AG09319 (cell line): Measurements from ENCODE around the gene RBM3.

ENCODE experiments used
- DNase-seq: peaks from one replicate; pipeline ENCODE4 v3.0.0-alpha.2; 2010; ENCODE audit warnings: low read depth; ENCODE audit errors: extremely low read depth
- TF ChIP-seq, protein P1 (sequence below): IDR thresholded peaks from 2 replicates; pipeline ENCODE4 v1.5.1; 2011; ENCODE audit warnings: low read depth, mild to moderate bottlenecking, inconsistent platforms, low read length, moderate library complexity

The RBM3 gene

DNA sequence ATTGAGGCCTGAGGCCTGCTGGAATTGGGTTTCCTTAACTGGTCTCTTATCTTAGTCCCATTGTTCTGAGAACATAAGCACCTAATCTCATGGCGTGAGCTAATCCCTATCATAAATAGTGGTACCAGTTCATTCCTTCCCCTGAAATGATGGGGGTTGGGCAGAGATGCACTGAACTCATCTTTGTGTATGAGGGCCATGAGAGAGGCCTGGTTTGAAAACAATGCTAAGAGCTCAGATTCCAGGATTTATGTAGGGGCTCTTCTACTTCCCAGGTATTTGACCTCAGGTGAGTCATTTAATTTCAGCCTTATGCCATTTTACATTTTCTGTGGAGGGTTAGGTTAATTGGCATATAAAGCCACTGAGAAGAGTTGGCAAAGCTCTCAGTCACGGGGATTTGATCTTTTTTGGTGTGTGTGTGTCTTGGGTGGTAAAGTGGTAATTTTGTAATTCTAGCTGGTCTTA lies 4.4 kb downstream of the RBM3 start:
- TF ChIP-seq, protein P1, sequence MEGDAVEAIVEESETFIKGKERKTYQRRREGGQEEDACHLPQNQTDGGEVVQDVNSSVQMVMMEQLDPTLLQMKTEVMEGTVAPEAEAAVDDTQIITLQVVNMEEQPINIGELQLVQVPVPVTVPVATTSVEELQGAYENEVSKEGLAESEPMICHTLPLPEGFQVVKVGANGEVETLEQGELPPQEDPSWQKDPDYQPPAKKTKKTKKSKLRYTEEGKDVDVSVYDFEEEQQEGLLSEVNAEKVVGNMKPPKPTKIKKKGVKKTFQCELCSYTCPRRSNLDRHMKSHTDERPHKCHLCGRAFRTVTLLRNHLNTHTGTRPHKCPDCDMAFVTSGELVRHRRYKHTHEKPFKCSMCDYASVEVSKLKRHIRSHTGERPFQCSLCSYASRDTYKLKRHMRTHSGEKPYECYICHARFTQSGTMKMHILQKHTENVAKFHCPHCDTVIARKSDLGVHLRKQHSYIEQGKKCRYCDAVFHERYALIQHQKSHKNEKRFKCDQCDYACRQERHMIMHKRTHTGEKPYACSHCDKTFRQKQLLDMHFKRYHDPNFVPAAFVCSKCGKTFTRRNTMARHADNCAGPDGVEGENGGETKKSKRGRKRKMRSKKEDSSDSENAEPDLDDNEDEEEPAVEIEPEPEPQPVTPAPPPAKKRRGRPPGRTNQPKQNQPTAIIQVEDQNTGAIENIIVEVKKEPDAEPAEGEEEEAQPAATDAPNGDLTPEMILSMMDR: no peak
- no peak for DNase-seq

DNA sequence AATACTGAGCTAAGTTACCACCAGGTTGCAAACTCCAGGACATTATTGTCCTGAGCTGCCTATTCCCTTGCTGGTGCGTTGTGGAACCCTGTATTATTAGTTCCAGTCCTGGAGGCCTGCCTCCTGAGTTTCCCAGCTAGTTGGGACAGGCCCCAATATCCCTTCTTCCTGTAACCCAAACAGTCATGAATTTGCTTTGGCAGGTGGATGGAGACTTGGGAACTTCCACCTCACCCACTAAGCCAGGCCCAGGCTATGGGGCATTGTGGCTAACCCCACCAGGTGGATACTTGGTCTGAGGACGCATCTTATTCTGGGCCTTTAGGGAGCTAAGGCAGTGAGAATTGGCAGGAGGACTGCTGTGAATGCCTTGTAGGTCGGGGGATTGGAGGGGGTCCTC lies 5.0 kb downstream of the RBM3 start:
- TF ChIP-seq, protein P1: no peak

DNA sequence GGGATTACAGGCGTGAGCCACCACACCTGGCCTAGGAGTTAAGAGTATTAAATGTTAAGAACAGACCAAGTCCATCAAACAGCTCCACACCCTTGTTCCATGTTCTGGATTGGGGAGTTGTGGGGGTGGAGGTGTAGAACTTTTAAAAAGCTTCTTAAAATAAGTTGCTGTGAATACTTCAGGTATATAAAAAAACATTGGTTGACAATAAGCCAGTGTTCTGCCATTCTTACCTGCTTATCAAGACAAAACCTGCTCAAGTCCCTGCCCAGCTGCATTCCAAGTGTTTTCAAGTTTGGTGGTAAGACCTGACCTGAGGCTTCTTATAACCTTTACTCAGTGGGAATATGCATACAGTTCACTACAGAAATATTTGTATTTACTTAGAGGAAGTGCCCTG lies 6.4 kb downstream of the RBM3 start:
- DNase-seq: no peak
- TF ChIP-seq, protein P1: no peak

More for the DNA sequence above, 5.0 kb downstream of the RBM3 start:
- no peak for DNase-seq

GRCh38 chrX:48584698-48585097 lies 10.4 kb downstream of the RBM3 start:
- TF ChIP-seq, protein P1: no peak
- no peak for DNase-seq

GRCh38 chrX:48589482-48590162 lies 15.3 kb downstream of the RBM3 start:
- DNase-seq: no peak
- TF ChIP-seq, protein P1: no peak

GRCh38 chrX:48590203-48591103 lies 16.2 kb downstream of the RBM3 start:
- TF ChIP-seq, protein P1: no peak
- DNase-seq: no peak

DNA sequence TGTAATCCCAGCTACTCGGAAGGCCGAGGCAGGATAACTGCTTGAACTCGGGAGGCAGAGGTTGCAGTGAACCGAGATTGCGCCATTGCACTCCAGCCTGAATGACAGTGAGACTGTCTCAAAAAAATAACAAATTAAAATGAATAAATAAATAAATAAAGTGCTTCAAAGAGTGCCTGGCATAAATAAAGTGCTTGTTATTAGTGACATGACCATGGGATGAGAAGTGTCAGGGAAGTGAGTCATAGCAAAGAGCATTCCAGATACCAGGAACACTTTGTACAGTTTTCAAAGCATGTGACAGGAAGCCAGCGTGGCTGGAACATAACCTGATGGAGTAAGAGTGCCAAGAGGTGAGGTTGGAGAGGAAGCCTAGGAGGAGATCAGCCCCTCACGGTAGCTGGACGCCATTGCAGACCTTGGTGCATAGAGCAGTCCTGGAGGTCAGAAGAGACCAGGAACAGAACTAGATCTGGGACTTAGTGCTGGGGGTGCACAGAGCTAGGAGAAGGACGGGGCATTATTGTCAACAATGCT lies 17.0 kb downstream of the RBM3 start:
- DNase-seq: no peak
- TF ChIP-seq, protein P1: no peak
